Stimulated activated CD8-positive, alpha-beta memory T cell treated with anti-CD3 and anti-CD28 coated beads, Interleukin-4, amount 100 ng/mL, for 1 hour (primary cell): Measurements from ENCODE around the gene UBE2N.
A peak's percentile ranks its signal among the peaks of the same experiment; 100 is the strongest.
"Not testable (repeated sequence)": the region's sequence is repeated elsewhere in the genome, so short reads cannot be mapped to it uniquely, and the experiment has no call there.

ENCODE experiments used
- DNase-seq, 2 donors: peaks; one replicate each; pipeline ENCODE4 v3.0.0-alpha.2; 2020; ENCODE audit warnings: low read depth in 2 of 2, low spot score in 1 of 2

Gene UBE2N

GRCh38 chr12:93381976-93382437 lies 59.7 kb downstream of the UBE2N start:
- not testable (repeated sequence) for DNase-seq

- DNase-seq: no peak
These were observed 60.4 kb downstream of the UBE2N start for GRCh38 chr12:93381161-93381975.

GRCh38 chr12:93380480-93381121 lies 61.1 kb downstream of the UBE2N start:
- DNase-seq: no peak

- no peak for DNase-seq
These were observed 61.8 kb downstream of the UBE2N start for GRCh38 chr12:93379981-93380361.

- no peak for DNase-seq
These were observed 62.3 kb downstream of the UBE2N start for GRCh38 chr12:93379326-93379980.

- DNase-seq: no peak
These were observed 62.8 kb downstream of the UBE2N start for GRCh38 chr12:93378998-93379325.

- peak; percentile 15 to 27 for DNase-seq
These were observed 63.4 kb downstream of the UBE2N start for GRCh38 chr12:93378196-93378997.

GRCh38 chr12:93377252-93378195 lies 64.2 kb downstream of the UBE2N start, which contains the start of gene NUDT4:
Gene NUDT4, plus strand, starts transcription at chr12:93377925. Its CDS starts 398 bp downstream, at chr12:93378323.
- peak; percentile 84 to 97 for DNase-seq

- DNase-seq: no peak
These were observed 65.1 kb downstream of the UBE2N start for GRCh38 chr12:93376436-93377251.

GRCh38 chr12:93375906-93376305 lies 65.8 kb downstream of the UBE2N start:
- DNase-seq: no peak

GRCh38 chr12:93373961-93374656 lies 67.6 kb downstream of the UBE2N start:
- DNase-seq: no peak

GRCh38 chr12:93370947-93371346 lies 70.8 kb downstream of the UBE2N start:
- DNase-seq: no peak

- no peak for DNase-seq
These were observed 72.2 kb downstream of the UBE2N start for GRCh38 chr12:93369505-93369904.

GRCh38 chr12:93368766-93369165 lies 73.0 kb downstream of the UBE2N start:
- DNase-seq: no peak

GRCh38 chr12:93366422-93366821 lies 75.3 kb downstream of the UBE2N start:
- DNase-seq: no peak

- no peak for DNase-seq
These were observed 75.9 kb downstream of the UBE2N start for GRCh38 chr12:93365616-93366405.

GRCh38 chr12:93363841-93364297 lies 77.9 kb downstream of the UBE2N start:
- no peak for DNase-seq
